Measurements from ENCODE around the gene SENP5. TPM values are rescaled to one million over a fixed set of nuclear protein-coding genes. Genes with fewer than 3 reads are reported as not detected.

The SENP5 gene
- total RNA-seq, 1 donor from 2014 or later: 44.3 TPM

- DNase-seq (ENCODE audit: low spot score): no peak
Observed at GRCh38 chr3:196883361-196883760, 15.6 kb downstream of the SENP5 start.

GRCh38 chr3:196886144-196886543 is 18.4 kb downstream of the SENP5 start:
- no peak for DNase-seq (ENCODE audit: low spot score)

GRCh38 chr3:196889844-196890708 is 22.4 kb downstream of the SENP5 start:
- DNase-seq (ENCODE audit: low spot score): no peak

- DNase-seq (ENCODE audit: low spot score): no peak
Observed at GRCh38 chr3:196894557-196895295, 27.0 kb downstream of the SENP5 start.

- no peak for DNase-seq (ENCODE audit: low spot score)
Observed at GRCh38 chr3:196896229-196896628, 28.5 kb downstream of the SENP5 start.

GRCh38 chr3:196901768-196902167 is 34.0 kb downstream of the SENP5 start:
- DNase-seq (ENCODE audit: low spot score): no peak

- no peak for DNase-seq (ENCODE audit: low spot score)
Observed at GRCh38 chr3:196902296-196902695, 34.6 kb downstream of the SENP5 start.

GRCh38 chr3:196903740-196904139 is 36.0 kb downstream of the SENP5 start:
- no peak for DNase-seq (ENCODE audit: low spot score)

- DNase-seq (ENCODE audit: low spot score): no peak
Observed at GRCh38 chr3:196914866-196915265, 47.1 kb downstream of the SENP5 start.

GRCh38 chr3:196915375-196915774 is 47.7 kb downstream of the SENP5 start:
- DNase-seq (ENCODE audit: low spot score): no peak

GRCh38 chr3:196916221-196916620 is 48.5 kb downstream of the SENP5 start:
- no peak for DNase-seq (ENCODE audit: low spot score)

GRCh38 chr3:196916995-196917394 is 49.3 kb downstream of the SENP5 start:
- no peak for DNase-seq (ENCODE audit: low spot score)

GRCh38 chr3:196918968-196919367 is 51.2 kb downstream of the SENP5 start:
- DNase-seq (ENCODE audit: low spot score): no peak

- DNase-seq (ENCODE audit: low spot score): no peak
Observed at GRCh38 chr3:196920733-196921132, 53.0 kb downstream of the SENP5 start.

GRCh38 chr3:196927571-196928453 is 60.1 kb downstream of the SENP5 start:
- DNase-seq (ENCODE audit: low spot score): no peak

GRCh38 chr3:196931157-196931556 is 63.4 kb downstream of the SENP5 start:
- no peak for DNase-seq (ENCODE audit: low spot score)

- no peak for DNase-seq (ENCODE audit: low spot score)
Observed at GRCh38 chr3:196931828-196932587, 64.3 kb downstream of the SENP5 start.

GRCh38 chr3:196932600-196932999 is 64.9 kb downstream of the SENP5 start:
- no peak for DNase-seq (ENCODE audit: low spot score)

GRCh38 chr3:196936288-196936687 is 68.6 kb downstream of the SENP5 start:
- DNase-seq (ENCODE audit: low spot score): no peak

- no peak for DNase-seq (ENCODE audit: low spot score)
Observed at GRCh38 chr3:196938124-196938523, 70.4 kb downstream of the SENP5 start.

GRCh38 chr3:196938576-196938975 is 70.9 kb downstream of the SENP5 start:
- no peak for DNase-seq (ENCODE audit: low spot score)
